Panc1 (cell line): ENCODE data around the gene RITA1. TPM values are rescaled to one million over a fixed set of nuclear protein-coding genes. Genes with fewer than 3 reads are reported as not detected.

ENCODE experiments used
- ATAC-seq: fragments of 200-7000 bp; cut with Tn5 transposase; 2 replicates; pipeline ENCODE4 v1.9.1; 2020; ENCODE audit warnings: mild to moderate bottlenecking, moderate library complexity
- BruUV-seq: library from RNA; stranded (reverse); fragments of 400-500 nt; replicated peaks from 2 replicates; lab custom pipeline; 2021; lab: Mats Ljungman, UMichigan
- CTCF ChIA-PET: fragments of 300-600 bp; sonication (Branson Sonifier 250); formaldehyde crosslinking; loops from one replicate; lab custom pipeline; 2022; ENCODE audit warnings: antibody characterized with exemption; lab: Charles Lee
- POLR2A ChIA-PET: fragments of 300-600 bp; sonication (Branson Sonifier 250); formaldehyde crosslinking; loops from one replicate; lab custom pipeline; 2022; ENCODE audit warnings: antibody characterized with exemption; lab: Charles Lee
- DNase-seq: peaks from one replicate; pipeline ENCODE4 v3.0.0-alpha.2; 2010; ENCODE audit warnings: low read depth, low spot score
- H3K27ac ChIP-seq: 2 replicates; pipeline ENCODE4 v1.5.1; 2011; ENCODE audit warnings: mild to moderate bottlenecking, low read length, inconsistent platforms
- H3K27me3 ChIP-seq: fragments of 200-500 bp; sonication (Bioruptor generic); 2 replicates; pipeline ENCODE4 v1.6.0; 2014; ENCODE audit warnings: low read length, inconsistent platforms; ENCODE audit not compliant: control insufficient read depth, insufficient read depth
- H3K36me3 ChIP-seq: fragments of 200-500 bp; sonication (Bioruptor generic); 2 replicates; pipeline ENCODE4 v1.5.1; 2014; ENCODE audit warnings: inconsistent platforms, mild to moderate bottlenecking, low read length, moderate library complexity; ENCODE audit not compliant: control insufficient read depth, insufficient read depth
- H3K4me1 ChIP-seq: 2 replicates; pipeline ENCODE4 v1.5.1; 2011; ENCODE audit warnings: inconsistent platforms, mild to moderate bottlenecking, low read length, moderate library complexity; ENCODE audit not compliant: control insufficient read depth, insufficient read depth
- H3K4me3 ChIP-seq, 2 experiments: 2 replicates each; pipeline ENCODE4 v1.5.1; 2011 to 2012; ENCODE audit warnings: low read depth in 2 of 2, low read length in 2 of 2, mild to moderate bottlenecking in 2 of 2, inconsistent platforms in 1 of 2, moderate library complexity in 1 of 2
- H3K9me3 ChIP-seq: fragments of 200-500 bp; sonication (Bioruptor generic); 2 replicates; pipeline ENCODE4 v1.5.1; 2014; ENCODE audit warnings: low read depth, mild to moderate bottlenecking, inconsistent platforms, low read length, moderate library complexity; ENCODE audit not compliant: control insufficient read depth, insufficient read depth
- POLR2AphosphoS5 ChIP-seq: IDR thresholded peaks from 2 replicates; pipeline ENCODE4 v1.6.1; 2012; ENCODE audit warnings: mild to moderate bottlenecking, low read depth, low read length, moderate library complexity
- SIN3A ChIP-seq: IDR thresholded peaks from 2 replicates; pipeline ENCODE4 v1.6.1; 2012; ENCODE audit warnings: low read depth, mild to moderate bottlenecking, low read length, moderate library complexity, borderline replicate concordance; ENCODE audit not compliant: insufficient read depth
- TCF7L2 ChIP-seq: IDR thresholded peaks from 2 replicates; pipeline ENCODE4 v1.6.1; 2011; ENCODE audit warnings: mild to moderate bottlenecking, low read depth, low read length, inconsistent platforms
- in situ Hi-C: cut with HindIII; loops from 2 replicates; pipeline ENCODE4 v1.10.0; 2016; ENCODE audit warnings: low sequenced_read_pairs, low pct_unique_long_range_greater_than_20kb
- intact Hi-C: fragments of 100-400 bp; cut with micrococcal nuclease; formaldehyde crosslinking; loops from one replicate; pipeline ENCODE4 v1.10.0; 2022; ENCODE audit not compliant: unreplicated experiment
- total RNA-seq: library from RNA; stranded (reverse); gene quantifications from one replicate; pipeline ENCODE4 v1.2.1, GENCODE V29; 2021; ENCODE audit not compliant: unreplicated experiment
- TF ChIP-seq, protein P1 (sequence below), 2 experiments: IDR thresholded peaks; 2 replicates each; pipeline ENCODE4 v1.6.1; 2011 to 2012; ENCODE audit warnings: low read depth in 2 of 2, control low read depth in 1 of 2, low read length in 1 of 2, mild to moderate bottlenecking in 1 of 2, moderate library complexity in 1 of 2; ENCODE audit not compliant: insufficient read depth in 1 of 2
- TF ChIP-seq, protein P2 (sequence below): fragments of 450-650 bp; IDR thresholded peaks from 2 replicates; pipeline ENCODE4 v1.5.1; 2017; ENCODE audit warnings: mild to moderate bottlenecking

Gene RITA1
- total RNA-seq, 1 experiment from 2014 or later = 41.0 TPM

DNA sequence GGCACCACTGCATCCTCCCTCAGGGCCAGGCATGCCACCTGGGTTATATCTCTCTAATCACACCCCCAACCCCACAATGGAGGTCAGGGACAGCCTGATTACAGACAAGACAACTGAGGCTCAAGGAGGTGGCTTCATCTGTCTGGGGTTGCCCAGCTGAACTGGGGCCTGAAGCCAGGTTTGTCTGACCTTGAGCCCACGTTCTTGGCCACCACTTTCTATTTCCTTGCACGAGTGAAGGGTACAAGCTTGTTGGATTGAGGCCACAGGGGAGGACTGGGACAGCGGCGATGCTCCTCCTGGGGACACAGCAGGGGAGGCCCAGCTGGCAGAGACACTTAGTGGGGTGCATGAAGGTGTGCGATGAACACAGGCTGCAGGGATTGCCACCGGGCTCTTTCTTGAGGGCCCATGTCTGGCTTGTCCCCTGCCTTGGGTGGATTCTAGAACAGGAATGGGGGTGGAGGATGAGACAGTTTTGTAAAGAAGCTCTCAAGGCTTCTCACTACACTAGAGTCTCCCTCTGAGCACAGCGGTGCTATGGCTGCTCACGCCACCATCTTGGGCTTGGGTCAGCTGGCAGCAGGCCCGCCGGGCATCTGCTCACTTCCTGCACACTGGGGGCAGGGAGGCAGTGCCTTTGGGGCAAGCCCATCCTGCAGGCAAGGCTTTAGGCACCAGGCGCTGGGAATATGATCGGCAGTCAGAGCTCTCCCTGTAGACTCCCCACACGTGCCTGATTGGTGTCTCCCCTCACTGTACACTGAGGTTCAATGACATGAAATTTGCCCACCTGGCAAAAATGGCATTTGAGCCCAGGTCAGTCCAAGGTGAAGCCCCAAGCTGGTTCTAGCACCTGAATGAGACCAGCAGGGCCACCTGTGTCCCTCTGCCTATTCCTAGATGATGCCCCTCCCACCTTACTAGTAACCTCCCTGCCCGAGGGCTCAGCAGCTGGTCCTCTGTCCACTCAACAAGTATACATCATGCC is 16.0 kb downstream of the RITA1 start:
- H3K27me3 ChIP-seq = no peaks in the 10 kb centered on the region
- CTCF ChIA-PET = no interaction called here
- TF ChIP-seq TCF7L2 = no peak
- TF ChIP-seq POLR2AphosphoS5 = no peak
- TF ChIP-seq SIN3A = no peak
- TF ChIP-seq, protein P1, sequence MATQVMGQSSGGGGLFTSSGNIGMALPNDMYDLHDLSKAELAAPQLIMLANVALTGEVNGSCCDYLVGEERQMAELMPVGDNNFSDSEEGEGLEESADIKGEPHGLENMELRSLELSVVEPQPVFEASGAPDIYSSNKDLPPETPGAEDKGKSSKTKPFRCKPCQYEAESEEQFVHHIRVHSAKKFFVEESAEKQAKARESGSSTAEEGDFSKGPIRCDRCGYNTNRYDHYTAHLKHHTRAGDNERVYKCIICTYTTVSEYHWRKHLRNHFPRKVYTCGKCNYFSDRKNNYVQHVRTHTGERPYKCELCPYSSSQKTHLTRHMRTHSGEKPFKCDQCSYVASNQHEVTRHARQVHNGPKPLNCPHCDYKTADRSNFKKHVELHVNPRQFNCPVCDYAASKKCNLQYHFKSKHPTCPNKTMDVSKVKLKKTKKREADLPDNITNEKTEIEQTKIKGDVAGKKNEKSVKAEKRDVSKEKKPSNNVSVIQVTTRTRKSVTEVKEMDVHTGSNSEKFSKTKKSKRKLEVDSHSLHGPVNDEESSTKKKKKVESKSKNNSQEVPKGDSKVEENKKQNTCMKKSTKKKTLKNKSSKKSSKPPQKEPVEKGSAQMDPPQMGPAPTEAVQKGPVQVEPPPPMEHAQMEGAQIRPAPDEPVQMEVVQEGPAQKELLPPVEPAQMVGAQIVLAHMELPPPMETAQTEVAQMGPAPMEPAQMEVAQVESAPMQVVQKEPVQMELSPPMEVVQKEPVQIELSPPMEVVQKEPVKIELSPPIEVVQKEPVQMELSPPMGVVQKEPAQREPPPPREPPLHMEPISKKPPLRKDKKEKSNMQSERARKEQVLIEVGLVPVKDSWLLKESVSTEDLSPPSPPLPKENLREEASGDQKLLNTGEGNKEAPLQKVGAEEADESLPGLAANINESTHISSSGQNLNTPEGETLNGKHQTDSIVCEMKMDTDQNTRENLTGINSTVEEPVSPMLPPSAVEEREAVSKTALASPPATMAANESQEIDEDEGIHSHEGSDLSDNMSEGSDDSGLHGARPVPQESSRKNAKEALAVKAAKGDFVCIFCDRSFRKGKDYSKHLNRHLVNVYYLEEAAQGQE (IDR thresholded peaks at IDR 0.05; ENCODE audit: insufficient read depth in 1 of 2, low read depth in 2 of 2, low read length in 1 of 2) = no peak
- TF ChIP-seq, protein P2, sequence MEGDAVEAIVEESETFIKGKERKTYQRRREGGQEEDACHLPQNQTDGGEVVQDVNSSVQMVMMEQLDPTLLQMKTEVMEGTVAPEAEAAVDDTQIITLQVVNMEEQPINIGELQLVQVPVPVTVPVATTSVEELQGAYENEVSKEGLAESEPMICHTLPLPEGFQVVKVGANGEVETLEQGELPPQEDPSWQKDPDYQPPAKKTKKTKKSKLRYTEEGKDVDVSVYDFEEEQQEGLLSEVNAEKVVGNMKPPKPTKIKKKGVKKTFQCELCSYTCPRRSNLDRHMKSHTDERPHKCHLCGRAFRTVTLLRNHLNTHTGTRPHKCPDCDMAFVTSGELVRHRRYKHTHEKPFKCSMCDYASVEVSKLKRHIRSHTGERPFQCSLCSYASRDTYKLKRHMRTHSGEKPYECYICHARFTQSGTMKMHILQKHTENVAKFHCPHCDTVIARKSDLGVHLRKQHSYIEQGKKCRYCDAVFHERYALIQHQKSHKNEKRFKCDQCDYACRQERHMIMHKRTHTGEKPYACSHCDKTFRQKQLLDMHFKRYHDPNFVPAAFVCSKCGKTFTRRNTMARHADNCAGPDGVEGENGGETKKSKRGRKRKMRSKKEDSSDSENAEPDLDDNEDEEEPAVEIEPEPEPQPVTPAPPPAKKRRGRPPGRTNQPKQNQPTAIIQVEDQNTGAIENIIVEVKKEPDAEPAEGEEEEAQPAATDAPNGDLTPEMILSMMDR = no peak
- in situ Hi-C loops (no loop called here), intact Hi-C loops (no loop called here)
- no peaks in the 10 kb centered on the region for H3K36me3 ChIP-seq
- ATAC-seq = no peak
- H3K27ac ChIP-seq = no peak overlapping the region
- no TSS peak for BruUV-seq
- H3K4me3 ChIP-seq = no peak overlapping the region
- POLR2A ChIA-PET = interaction anchor here (0.6 kb wide), 1 partner anchor 20 kb away, joined by 3 read pairs; no protein-coding TSS in a partner anchor
- H3K9me3 ChIP-seq = no peaks in the 10 kb centered on the region
- no peak for DNase-seq
- peaks cover 5% of the 10 kb centered on the region; the same call in 1 of the 2 replicates for H3K4me1 ChIP-seq

DNA sequence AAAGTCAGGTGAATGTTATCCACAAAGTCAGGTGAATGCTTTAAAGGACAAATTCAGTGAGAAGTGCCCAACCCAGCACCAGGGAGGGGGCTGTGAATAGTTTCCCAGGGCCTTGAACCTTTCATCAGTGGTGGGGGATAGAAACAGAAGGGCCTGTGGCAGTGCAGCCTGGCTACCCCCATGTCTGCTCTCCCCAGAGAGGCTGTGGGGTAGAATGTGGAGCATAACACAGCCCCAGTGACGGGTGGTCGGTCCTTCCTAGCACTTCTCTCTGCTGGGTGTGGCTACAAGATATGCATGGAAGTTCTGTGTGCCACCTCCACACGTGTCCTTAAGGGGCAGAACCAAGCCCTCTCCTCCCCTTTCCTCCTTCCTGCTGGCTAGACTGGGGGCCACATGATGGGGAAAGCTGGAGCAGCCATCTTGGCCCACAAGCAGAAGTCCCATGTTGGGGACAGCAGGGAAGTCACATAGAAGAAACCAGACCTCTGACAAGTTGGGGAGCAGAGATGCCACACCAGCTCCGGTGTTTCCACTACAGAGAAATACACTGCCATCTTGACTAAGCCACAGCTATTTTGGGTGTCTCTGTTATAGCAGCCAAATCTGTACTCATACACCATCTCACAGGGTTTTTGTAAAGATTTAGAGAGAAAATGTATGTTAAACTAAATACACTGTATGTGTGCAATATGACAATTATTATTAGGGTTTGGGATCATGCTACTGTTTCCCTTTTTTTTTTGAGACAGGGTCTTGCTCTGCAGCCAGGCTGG is 17.0 kb downstream of the RITA1 start:
- no peaks in the 10 kb centered on the region for H3K36me3 ChIP-seq
- ATAC-seq (no peak), DNase-seq (no peak)
- POLR2A ChIA-PET = no interaction called here
- no peaks in the 10 kb centered on the region for H3K27me3 ChIP-seq
- intact Hi-C loops (no loop called here), in situ Hi-C loops (no loop called here)
- CTCF ChIA-PET = no interaction called here
- no peaks in the 10 kb centered on the region for H3K4me1 ChIP-seq
- no peaks in the 10 kb centered on the region for H3K9me3 ChIP-seq
- TF ChIP-seq POLR2AphosphoS5 (no peak), TCF7L2 (no peak), SIN3A (no peak)
- TF ChIP-seq, protein P2 = no peak
- TF ChIP-seq, protein P1 (IDR thresholded peaks at IDR 0.05; ENCODE audit: insufficient read depth in 1 of 2, low read depth in 2 of 2, low read length in 1 of 2) = no peak
- no peak overlapping the region for H3K4me3 ChIP-seq
- H3K27ac ChIP-seq = no peak overlapping the region
- BruUV-seq = no TSS peak
